Body of pancreas (tissue), 4 donors: ENCODE data around the gene TEPSIN. TPM values are rescaled to one million over a fixed set of nuclear protein-coding genes. Genes with fewer than 3 reads are reported as not detected.

Experiments used
- ATAC-seq: fragments of 150-250 bp; one replicate; pipeline ENCODE4 v1.9.1; 2016
- DNase-seq, 4 donors: peaks; one replicate each; pipeline ENCODE4 v3.0.0-alpha.2; 2019
- H3K27ac ChIP-seq, 4 donors: fragments of 200-600 bp; sonication (generic); 1 replicate in 3 of 4; 2 replicates in 1 of 4; pipeline versions ENCODE4 v1.5.1 to v1.6.1; 2016 to 2019; ENCODE audit warnings: mild to moderate bottlenecking in 1 of 4, mixed read lengths in 1 of 4, moderate library complexity in 1 of 4
- H3K27me3 ChIP-seq, 2 donors: fragments of 200-600 bp; sonication (generic); one replicate each; pipeline ENCODE4 v1.6.0; 2016; ENCODE audit warnings: mild to moderate bottlenecking in 1 of 2
- H3K36me3 ChIP-seq, 2 donors: fragments of 200-600 bp; sonication (generic); replicated peaks in 1 of 2; 2 replicates each; pipeline ENCODE4 v1.5.1; 2016; ENCODE audit warnings: low read depth in 2 of 2; ENCODE audit not compliant: insufficient read depth in 1 of 2
- H3K4me1 ChIP-seq: fragments of 200-600 bp; sonication (generic); one replicate; pipeline ENCODE4 v1.6.0; 2016
- H3K4me3 ChIP-seq, 2 donors: fragments of 200-600 bp; sonication (generic); 1 replicate in 1 of 2; 2 replicates in 1 of 2; pipeline ENCODE4 v1.5.1; 2016 to 2019
- H3K9me3 ChIP-seq, 3 donors: fragments of 200-600 bp; sonication (generic); 1 replicate in 2 of 3; 2 replicates in 1 of 3; pipeline ENCODE4 v1.5.1; 2016
- CTCF ChIP-seq, 7 experiments: fragments of 450-650 bp in 4 of 7; fragments of 200-600 bp in 3 of 7; sonication (generic) in 3 of 7; IDR thresholded peaks; one replicate each; pipeline ENCODE4 v1.5.1; 2016 to 2019; ENCODE audit warnings: antibody characterized with exemption in 7 of 7
- POLR2A ChIP-seq, 3 donors: fragments of 450-650 bp; IDR thresholded peaks; one replicate each; pipeline ENCODE4 v1.6.1; 2016; ENCODE audit warnings: antibody characterized with exemption in 3 of 3, mild to moderate bottlenecking in 2 of 3
- WGBS, 2 donors: methylation state at CpG; one replicate each; pipeline ENCODE4 v1.1.5; 2017; 5-methylcytosine and 5-hydroxymethylcytosine counted together
- intact Hi-C: fragments of 100-400 bp; cut with DNase I; formaldehyde crosslinking; loops from one replicate; pipeline ENCODE4 v1.15.1; 2023
- total RNA-seq, 2 donors: library from RNA; depleted of rRNA; stranded (reverse); fragments of >200 nt; gene quantifications; one replicate each; pipeline ENCODE4 v1.1.0, GENCODE V29; 2016

TEPSIN gene
- total RNA-seq, 2 donors from 2014 or later, result 31.9 to 102 TPM

GRCh38 chr17:81197831-81198490, 40.9 kb downstream of the TEPSIN start:
- ATAC-seq (no peak), DNase-seq (no peak)
- Histone ChIP-seq H3K27me3 (no peaks in the 10 kb centered on the region), H3K36me3 (no peaks in the 10 kb centered on the region), H3K4me3 (no peak overlapping the region), H3K9me3 (no peaks in the 10 kb centered on the region), H3K27ac (no peak overlapping the region), H3K4me1 (peaks cover 9% of the 10 kb centered on the region)
- TF ChIP-seq CTCF (IDR thresholded peaks at IDR 0.05), result no peak
- no peak for TF ChIP-seq POLR2A (IDR thresholded peaks at IDR 0.05)
- 86 to 100% methylated on average over 2 to 14 of the region's 21 CpGs for WGBS, 2 donors
- intact Hi-C loops, result loop anchor here (5.0 kb wide), 1 partner anchor 56 kb away; no protein-coding TSS in a partner anchor

GRCh38 chr17:81197409-81197795, 41.5 kb downstream of the TEPSIN start:
- no peak overlapping the region for H3K27ac ChIP-seq
- H3K36me3 ChIP-seq, result no peaks in the 10 kb centered on the region
- no peak overlapping the region for H3K4me3 ChIP-seq
- intact Hi-C loops, result loop anchor here (5.0 kb wide), 1 partner anchor 55 kb away; no protein-coding TSS in a partner anchor
- DNase-seq (no peak), ATAC-seq (no peak)
- no peaks in the 10 kb centered on the region for H3K27me3 ChIP-seq
- peaks cover 9% of the 10 kb centered on the region for H3K4me1 ChIP-seq
- no peak for TF ChIP-seq POLR2A (IDR thresholded peaks at IDR 0.05)
- TF ChIP-seq CTCF (IDR thresholded peaks at IDR 0.05), result no peak
- no peaks in the 10 kb centered on the region for H3K9me3 ChIP-seq
- WGBS, 2 donors, result 83 to 100% methylated on average over 1 to 6 of the region's 14 CpGs

- TF ChIP-seq CTCF (IDR thresholded peaks at IDR 0.05) (no peak), POLR2A (IDR thresholded peaks at IDR 0.05) (no peak)
- no peak for DNase-seq
- no peaks in the 10 kb centered on the region for H3K36me3 ChIP-seq
These were observed 42.1 kb downstream of the TEPSIN start for GRCh38 chr17:81196505-81197408.

GRCh38 chr17:81195941-81196495, 42.8 kb downstream of the TEPSIN start:
- Histone ChIP-seq H3K4me1 (peaks cover 8% of the 10 kb centered on the region), H3K27ac (no peak overlapping the region), H3K4me3 (no peak overlapping the region), H3K27me3 (no peaks in the 10 kb centered on the region), H3K9me3 (no peaks in the 10 kb centered on the region), H3K36me3 (no peaks in the 10 kb centered on the region)
- TF ChIP-seq CTCF (IDR thresholded peaks at IDR 0.05) (no peak), POLR2A (IDR thresholded peaks at IDR 0.05) (no peak)
- ATAC-seq, result no peak
- DNase-seq, result no peak
- intact Hi-C loops, result loop anchor here (5.0 kb wide), 1 partner anchor 54 kb away; no protein-coding TSS in a partner anchor
- WGBS, 2 donors, result 83 to 89% methylated on average over 3 to 12 of the region's 14 CpGs

More at GRCh38 chr17:81196505-81197408, 42.1 kb downstream of the TEPSIN start:
- Histone ChIP-seq H3K27ac (no peak overlapping the region), H3K27me3 (no peaks in the 10 kb centered on the region), H3K4me3 (no peak overlapping the region), H3K9me3 (no peaks in the 10 kb centered on the region), H3K4me1 (peaks cover 9% of the 10 kb centered on the region)
- intact Hi-C loops, result loop anchor here (5.0 kb wide), 1 partner anchor 54 kb away; no protein-coding TSS in a partner anchor
- WGBS, 2 donors, result 89 to 90% methylated on average over 15 to 45 of the region's 45 CpGs
- no peak for ATAC-seq
